Vagina (tissue), 2 donors: Measurements from ENCODE around the gene KRTAP12-4. TPM values are rescaled to one million over a fixed set of nuclear protein-coding genes. Genes with fewer than 3 reads are reported as not detected.

Experiments
- DNase-seq, 2 donors: peaks; one replicate each; pipeline ENCODE4 v3.0.0-alpha.2; 2017; ENCODE audit errors: extremely low spot score in 2 of 2
- H3K27ac ChIP-seq: fragments of 200-600 bp; sonication (generic); one replicate; pipeline ENCODE4 v1.5.1; 2019
- H3K27me3 ChIP-seq: fragments of 200-600 bp; sonication (generic); one replicate; pipeline ENCODE4 v1.5.1; 2019
- H3K36me3 ChIP-seq, 2 donors: fragments of 200-600 bp; sonication (generic); one replicate each; pipeline ENCODE4 v1.5.1; 2017 to 2019
- H3K4me1 ChIP-seq: fragments of 200-600 bp; sonication (generic); one replicate; pipeline ENCODE4 v1.5.1; 2019
- H3K4me3 ChIP-seq, 2 donors: fragments of 200-600 bp; sonication (generic); 1 replicate in 1 of 2; 2 replicates in 1 of 2; pipeline ENCODE4 v1.5.1; 2016 to 2019
- H3K9me3 ChIP-seq: fragments of 200-600 bp; sonication (generic); one replicate; pipeline ENCODE4 v1.5.1; 2019
- CTCF ChIP-seq, 3 experiments: fragments of 450-650 bp in 2 of 3; fragments of 200-600 bp in 1 of 3; sonication (generic) in 1 of 3; IDR thresholded peaks; one replicate each; pipeline ENCODE4 v1.5.1; 2017 to 2019; ENCODE audit warnings: antibody characterized with exemption in 3 of 3, mild to moderate bottlenecking in 2 of 3, moderate library complexity in 2 of 3
- POLR2A ChIP-seq, 2 donors: fragments of 450-650 bp; IDR thresholded peaks; one replicate each; pipeline ENCODE4 v1.6.1; 2017; ENCODE audit warnings: antibody characterized with exemption in 2 of 2, mild to moderate bottlenecking in 2 of 2, moderate library complexity in 2 of 2
- POLR2AphosphoS5 ChIP-seq, 2 donors: sonication (generic); formaldehyde crosslinking; IDR thresholded peaks; one replicate each; pipeline ENCODE4 v1.9.0; 2017; ENCODE audit warnings: antibody characterized with exemption in 2 of 2, mild to moderate bottlenecking in 2 of 2, low read depth in 1 of 2; ENCODE audit not compliant: insufficient read depth in 1 of 2
- intact Hi-C: fragments of 100-400 bp; cut with DNase I; formaldehyde crosslinking; loops from one replicate; pipeline ENCODE4 v1.15.1; 2023
- total RNA-seq: library from RNA; depleted of rRNA; stranded (reverse); fragments of >200 nt; gene quantifications from one replicate; pipeline ENCODE4 v1.2.3, GENCODE V29; 2016

Gene KRTAP12-4
- total RNA-seq, 1 donor from 2014 or later: not detected

GRCh38 chr21:44616591-44616926 is 37.9 kb downstream of the KRTAP12-4 start:
- Histone ChIP-seq H3K36me3 (no peaks in the 10 kb centered on the region), H3K27ac (no peak overlapping the region), H3K9me3 (peaks cover 4% of the 10 kb centered on the region), H3K4me1 (no peaks in the 10 kb centered on the region), H3K4me3 (no peak overlapping the region), H3K27me3 (no peaks in the 10 kb centered on the region)
- peak in 1 of 2 donors; percentile 67 for DNase-seq
- TF ChIP-seq CTCF (IDR thresholded peaks at IDR 0.05): no peak
- no peak for TF ChIP-seq POLR2AphosphoS5 (IDR thresholded peaks at IDR 0.05; ENCODE audit: insufficient read depth in 1 of 2, low read depth in 1 of 2)
- no peak for TF ChIP-seq POLR2A (IDR thresholded peaks at IDR 0.05)
- intact Hi-C loops: no loop called here

GRCh38 chr21:44615911-44616590 is 38.4 kb downstream of the KRTAP12-4 start:
- intact Hi-C loops: no loop called here

GRCh38 chr21:44615466-44615865 is 39.0 kb downstream of the KRTAP12-4 start:
- Histone ChIP-seq H3K27ac (no peak overlapping the region), H3K27me3 (no peaks in the 10 kb centered on the region), H3K4me3 (no peak overlapping the region), H3K9me3 (peaks cover 5% of the 10 kb centered on the region), H3K36me3 (no peaks in the 10 kb centered on the region), H3K4me1 (no peaks in the 10 kb centered on the region)
- intact Hi-C loops: no loop called here
- no peak for DNase-seq
- TF ChIP-seq CTCF (IDR thresholded peaks at IDR 0.05): no peak
- no peak for TF ChIP-seq POLR2A (IDR thresholded peaks at IDR 0.05)
- TF ChIP-seq POLR2AphosphoS5 (IDR thresholded peaks at IDR 0.05; ENCODE audit: insufficient read depth in 1 of 2, low read depth in 1 of 2): no peak

More at GRCh38 chr21:44615911-44616590, 38.4 kb downstream of the KRTAP12-4 start:
- H3K4me1 ChIP-seq: no peaks in the 10 kb centered on the region
- peak in 1 of 2 donors; percentile 95 for DNase-seq
- H3K27me3 ChIP-seq: no peaks in the 10 kb centered on the region
- peaks cover 5% of the 10 kb centered on the region for H3K9me3 ChIP-seq
- no peak for TF ChIP-seq CTCF (IDR thresholded peaks at IDR 0.05)
- TF ChIP-seq POLR2AphosphoS5 (IDR thresholded peaks at IDR 0.05; ENCODE audit: insufficient read depth in 1 of 2, low read depth in 1 of 2): no peak
- H3K27ac ChIP-seq: no peak overlapping the region
- H3K36me3 ChIP-seq: no peaks in the 10 kb centered on the region
- no peak overlapping the region for H3K4me3 ChIP-seq

- TF ChIP-seq POLR2AphosphoS5 (IDR thresholded peaks at IDR 0.05; ENCODE audit: insufficient read depth in 1 of 2, low read depth in 1 of 2): no peak
- no peak for TF ChIP-seq CTCF (IDR thresholded peaks at IDR 0.05)
- no peak for TF ChIP-seq POLR2A (IDR thresholded peaks at IDR 0.05)
- Histone ChIP-seq H3K36me3 (no peaks in the 10 kb centered on the region), H3K4me3 (no peak overlapping the region), H3K4me1 (no peaks in the 10 kb centered on the region), H3K27me3 (no peaks in the 10 kb centered on the region), H3K9me3 (peaks cover 5% of the 10 kb centered on the region), H3K27ac (no peak overlapping the region)
- intact Hi-C loops: no loop called here
- peak in 1 of 2 donors; percentile 34 for DNase-seq
Measured at GRCh38 chr21:44614961-44615391, 39.5 kb downstream of the KRTAP12-4 start.

GRCh38 chr21:44614161-44614631 is 40.3 kb downstream of the KRTAP12-4 start:
- no peaks in the 10 kb centered on the region for H3K36me3 ChIP-seq
- peaks cover 5% of the 10 kb centered on the region for H3K9me3 ChIP-seq
- H3K27me3 ChIP-seq: no peaks in the 10 kb centered on the region
- peak; percentile 40 to 81 for DNase-seq
- no peaks in the 10 kb centered on the region for H3K4me1 ChIP-seq
- no peak overlapping the region for H3K4me3 ChIP-seq
- H3K27ac ChIP-seq: no peak overlapping the region
- intact Hi-C loops: no loop called here
- TF ChIP-seq POLR2AphosphoS5 (IDR thresholded peaks at IDR 0.05; ENCODE audit: insufficient read depth in 1 of 2, low read depth in 1 of 2) (no peak), POLR2A (IDR thresholded peaks at IDR 0.05) (no peak), CTCF (IDR thresholded peaks at IDR 0.05) (no peak)
